Activated CD4-positive, alpha-beta T cell treated with anti-CD3 and anti-CD28 coated beads for 48 hours (primary cell): ENCODE results near the gene IL1A.

Experiments
- DNase-seq: peaks from one replicate; pipeline ENCODE4 v3.0.0-alpha.2; 2020

IL1A gene

GRCh38 chr2:112724591-112725525, 59.4 kb downstream of the IL1A start:
- no peak for DNase-seq

- no peak for DNase-seq
Measured at GRCh38 chr2:112723995-112724394, 60.3 kb downstream of the IL1A start.
